C4-2B (cell line): Measurements from ENCODE around the gene ST6GALNAC3.

Source experiments
- ZFX ChIP-seq: fragments of 450-650 bp; IDR thresholded peaks from 2 replicates; pipeline ENCODE4 v1.6.1; 2017
- TF ChIP-seq, protein P1 (sequence below): fragments of 450-650 bp; conservative IDR thresholded peaks from 2 replicates; pipeline ENCODE4 v1.5.1; 2017; ENCODE audit warnings: mild to moderate bottlenecking

DNA sequence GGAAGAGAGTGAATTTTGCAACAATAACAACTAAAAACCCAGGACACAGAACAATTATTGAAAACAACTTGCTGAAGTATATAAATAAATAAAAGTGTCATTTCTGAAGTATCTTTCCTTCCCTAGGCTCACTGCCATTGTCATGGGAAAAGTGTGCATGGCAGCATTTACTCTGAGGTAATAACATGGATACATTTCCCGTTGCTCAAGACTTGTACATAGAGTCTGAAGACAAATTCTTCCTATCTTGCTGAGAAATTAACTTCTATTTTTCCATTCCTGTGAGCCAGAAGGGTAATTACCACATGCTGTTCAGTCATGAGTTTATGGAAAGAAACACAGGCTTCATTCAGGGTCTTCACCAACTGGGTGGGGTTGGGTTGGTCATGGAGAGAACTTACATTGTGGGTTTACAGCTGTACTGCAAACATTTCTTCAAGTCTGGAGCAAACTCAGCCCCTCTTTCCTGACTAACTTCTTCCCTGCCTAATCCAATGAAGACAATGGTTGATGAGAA lies 32.2 kb downstream of the ST6GALNAC3 start:
- TF ChIP-seq, protein P1, sequence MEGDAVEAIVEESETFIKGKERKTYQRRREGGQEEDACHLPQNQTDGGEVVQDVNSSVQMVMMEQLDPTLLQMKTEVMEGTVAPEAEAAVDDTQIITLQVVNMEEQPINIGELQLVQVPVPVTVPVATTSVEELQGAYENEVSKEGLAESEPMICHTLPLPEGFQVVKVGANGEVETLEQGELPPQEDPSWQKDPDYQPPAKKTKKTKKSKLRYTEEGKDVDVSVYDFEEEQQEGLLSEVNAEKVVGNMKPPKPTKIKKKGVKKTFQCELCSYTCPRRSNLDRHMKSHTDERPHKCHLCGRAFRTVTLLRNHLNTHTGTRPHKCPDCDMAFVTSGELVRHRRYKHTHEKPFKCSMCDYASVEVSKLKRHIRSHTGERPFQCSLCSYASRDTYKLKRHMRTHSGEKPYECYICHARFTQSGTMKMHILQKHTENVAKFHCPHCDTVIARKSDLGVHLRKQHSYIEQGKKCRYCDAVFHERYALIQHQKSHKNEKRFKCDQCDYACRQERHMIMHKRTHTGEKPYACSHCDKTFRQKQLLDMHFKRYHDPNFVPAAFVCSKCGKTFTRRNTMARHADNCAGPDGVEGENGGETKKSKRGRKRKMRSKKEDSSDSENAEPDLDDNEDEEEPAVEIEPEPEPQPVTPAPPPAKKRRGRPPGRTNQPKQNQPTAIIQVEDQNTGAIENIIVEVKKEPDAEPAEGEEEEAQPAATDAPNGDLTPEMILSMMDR: no peak
- TF ChIP-seq ZFX: no peak
